BE2C (cell line): Measurements from ENCODE around the gene LDLRAD4.

Experiments
- DNase-seq: peaks from one replicate; pipeline ENCODE4 v3.0.0-alpha.2; 2020
- H3K27me3 ChIP-seq: fragments of 250-450 bp; sonication (Bioruptor Pico); 2 replicates; pipeline ENCODE4 v1.5.1; 2020; ENCODE audit warnings: mild to moderate bottlenecking
- H3K36me3 ChIP-seq: fragments of 250-450 bp; sonication (Bioruptor Pico); 2 replicates; pipeline ENCODE4 v1.5.1; 2020; ENCODE audit warnings: mild to moderate bottlenecking
- H3K4me1 ChIP-seq: fragments of 250-450 bp; sonication (Bioruptor Pico); 2 replicates; pipeline ENCODE4 v1.5.1; 2020
- H3K4me3 ChIP-seq: 2 replicates; pipeline ENCODE4 v1.5.1; 2011; ENCODE audit warnings: low read depth, low read length
- H3K9me3 ChIP-seq: fragments of 250-450 bp; sonication (Bioruptor Pico); 2 replicates; pipeline ENCODE4 v1.5.1; 2020
- TF ChIP-seq, protein P1 (sequence below): IDR thresholded peaks from 2 replicates; pipeline ENCODE4 v1.5.1; 2012; ENCODE audit warnings: mild to moderate bottlenecking, low read depth, low read length

Gene LDLRAD4

DNA sequence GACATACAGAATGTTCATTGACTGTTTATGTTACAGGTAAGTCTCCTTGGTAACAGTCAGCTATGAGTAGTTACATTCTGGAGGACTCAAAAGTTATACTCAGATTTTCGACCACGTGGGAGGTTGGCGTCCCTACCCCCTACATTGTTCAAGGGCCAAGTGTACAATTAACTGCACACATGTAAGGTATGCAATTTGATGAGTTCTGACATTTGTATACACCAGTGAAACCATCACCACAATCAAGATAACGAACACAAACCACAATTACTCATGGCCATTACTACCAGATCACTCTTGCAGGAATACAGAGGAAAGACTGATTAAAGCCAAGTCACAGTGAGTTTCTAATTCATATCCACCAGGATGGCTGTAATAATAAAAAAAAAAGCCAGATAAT lies 39.6 kb upstream of the LDLRAD4 start:
- Histone ChIP-seq H3K36me3 (no peaks in the 10 kb centered on the region), H3K4me1 (no peaks in the 10 kb centered on the region), H3K9me3 (no peaks in the 10 kb centered on the region), H3K4me3 (no peak overlapping the region), H3K27me3 (no peaks in the 10 kb centered on the region)
- TF ChIP-seq, protein P1, sequence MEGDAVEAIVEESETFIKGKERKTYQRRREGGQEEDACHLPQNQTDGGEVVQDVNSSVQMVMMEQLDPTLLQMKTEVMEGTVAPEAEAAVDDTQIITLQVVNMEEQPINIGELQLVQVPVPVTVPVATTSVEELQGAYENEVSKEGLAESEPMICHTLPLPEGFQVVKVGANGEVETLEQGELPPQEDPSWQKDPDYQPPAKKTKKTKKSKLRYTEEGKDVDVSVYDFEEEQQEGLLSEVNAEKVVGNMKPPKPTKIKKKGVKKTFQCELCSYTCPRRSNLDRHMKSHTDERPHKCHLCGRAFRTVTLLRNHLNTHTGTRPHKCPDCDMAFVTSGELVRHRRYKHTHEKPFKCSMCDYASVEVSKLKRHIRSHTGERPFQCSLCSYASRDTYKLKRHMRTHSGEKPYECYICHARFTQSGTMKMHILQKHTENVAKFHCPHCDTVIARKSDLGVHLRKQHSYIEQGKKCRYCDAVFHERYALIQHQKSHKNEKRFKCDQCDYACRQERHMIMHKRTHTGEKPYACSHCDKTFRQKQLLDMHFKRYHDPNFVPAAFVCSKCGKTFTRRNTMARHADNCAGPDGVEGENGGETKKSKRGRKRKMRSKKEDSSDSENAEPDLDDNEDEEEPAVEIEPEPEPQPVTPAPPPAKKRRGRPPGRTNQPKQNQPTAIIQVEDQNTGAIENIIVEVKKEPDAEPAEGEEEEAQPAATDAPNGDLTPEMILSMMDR = no peak
- no peak for DNase-seq

DNA sequence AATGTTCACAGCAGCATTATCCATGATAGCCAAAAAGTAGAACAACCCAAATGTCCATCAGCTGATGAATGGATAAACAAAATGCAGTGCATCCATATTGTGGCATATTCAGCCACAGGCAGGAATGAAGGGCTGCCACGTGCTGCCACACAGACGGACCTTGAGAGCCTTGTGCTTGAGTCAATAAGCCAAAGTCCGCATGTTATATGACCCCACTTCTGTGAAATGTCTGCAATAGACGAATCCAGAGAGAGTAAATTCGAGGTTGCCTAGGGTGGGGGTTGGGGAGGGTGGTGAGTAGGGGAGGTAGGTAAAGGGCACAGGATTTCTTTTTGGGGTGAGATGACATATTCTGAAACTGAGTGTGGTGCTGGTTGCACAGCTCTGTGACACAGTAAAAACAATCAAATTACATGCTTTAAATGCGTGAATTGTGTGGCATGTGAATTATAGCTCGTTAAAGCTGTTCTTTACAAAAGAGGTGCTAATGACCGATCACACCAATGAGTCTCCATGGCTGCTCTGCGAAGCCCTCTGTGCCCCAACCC lies 38.9 kb upstream of the LDLRAD4 start:
- H3K36me3 ChIP-seq = no peaks in the 10 kb centered on the region
- H3K4me3 ChIP-seq = no peak overlapping the region
- TF ChIP-seq, protein P1 = no peak
- no peaks in the 10 kb centered on the region for H3K27me3 ChIP-seq
- no peaks in the 10 kb centered on the region for H3K9me3 ChIP-seq
- H3K4me1 ChIP-seq = no peaks in the 10 kb centered on the region
- DNase-seq = no peak

DNA sequence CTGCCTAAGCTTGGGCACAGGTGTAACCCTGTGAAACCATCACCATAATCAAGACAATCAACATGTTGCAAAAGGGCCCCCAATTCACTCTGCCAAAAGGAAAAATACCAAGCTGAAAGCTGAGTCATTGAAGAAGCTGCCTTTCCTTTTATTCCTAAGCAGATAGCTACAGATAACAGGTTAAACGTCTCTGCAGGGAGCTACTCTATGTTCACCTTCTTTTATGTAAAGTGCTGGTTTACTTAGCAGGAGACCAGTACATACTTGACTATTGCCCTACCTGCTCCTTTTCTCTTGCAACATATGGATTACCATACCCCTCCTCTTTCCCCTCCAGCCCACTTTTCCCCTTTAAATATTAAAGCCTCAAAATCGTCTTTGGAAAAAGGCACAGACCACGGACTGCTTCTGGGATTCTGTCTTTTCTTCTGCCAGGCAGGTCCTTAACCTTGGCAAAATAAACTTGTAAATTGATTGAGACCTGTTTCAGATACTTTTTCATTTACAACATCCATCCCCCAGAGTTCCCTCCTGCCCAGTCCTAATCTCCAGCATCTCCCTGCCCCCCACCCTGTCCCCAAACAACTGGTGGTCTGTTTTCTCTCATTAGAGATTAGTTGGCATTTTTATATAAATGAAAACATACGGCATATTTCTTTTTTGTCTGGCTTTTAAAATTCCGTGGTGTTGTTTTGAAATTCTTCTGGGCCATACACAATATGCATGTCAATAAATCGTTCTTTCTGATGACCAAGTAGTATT lies 37.8 kb upstream of the LDLRAD4 start:
- TF ChIP-seq, protein P1 = no peak
- DNase-seq = no peak
- Histone ChIP-seq H3K4me3 (no peak overlapping the region), H3K9me3 (no peaks in the 10 kb centered on the region), H3K27me3 (no peaks in the 10 kb centered on the region), H3K36me3 (no peaks in the 10 kb centered on the region), H3K4me1 (no peaks in the 10 kb centered on the region)

DNA sequence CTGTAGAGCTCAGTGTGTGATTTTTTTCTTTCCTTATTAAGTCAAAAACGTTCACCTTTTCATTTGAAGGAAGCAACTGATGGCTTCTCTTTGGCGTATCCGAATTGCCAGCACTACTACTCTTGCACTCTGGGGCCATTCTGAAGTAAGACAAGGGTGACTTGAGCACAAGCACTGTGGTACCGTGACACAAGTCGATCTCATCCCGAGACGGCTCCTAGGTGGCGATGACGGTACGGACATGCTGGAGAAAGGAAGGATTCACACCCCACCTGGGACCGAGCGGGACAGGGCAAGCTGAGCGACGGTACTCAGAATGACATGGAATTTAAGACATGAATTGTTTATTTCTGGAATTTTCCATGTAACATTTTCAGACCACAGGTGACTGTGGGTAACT lies 36.8 kb upstream of the LDLRAD4 start:
- no peaks in the 10 kb centered on the region for H3K4me1 ChIP-seq
- no peaks in the 10 kb centered on the region for H3K36me3 ChIP-seq
- no peaks in the 10 kb centered on the region for H3K27me3 ChIP-seq
- DNase-seq = no peak
- H3K4me3 ChIP-seq = no peak overlapping the region
- TF ChIP-seq, protein P1 = no peak
- no peaks in the 10 kb centered on the region for H3K9me3 ChIP-seq

DNA sequence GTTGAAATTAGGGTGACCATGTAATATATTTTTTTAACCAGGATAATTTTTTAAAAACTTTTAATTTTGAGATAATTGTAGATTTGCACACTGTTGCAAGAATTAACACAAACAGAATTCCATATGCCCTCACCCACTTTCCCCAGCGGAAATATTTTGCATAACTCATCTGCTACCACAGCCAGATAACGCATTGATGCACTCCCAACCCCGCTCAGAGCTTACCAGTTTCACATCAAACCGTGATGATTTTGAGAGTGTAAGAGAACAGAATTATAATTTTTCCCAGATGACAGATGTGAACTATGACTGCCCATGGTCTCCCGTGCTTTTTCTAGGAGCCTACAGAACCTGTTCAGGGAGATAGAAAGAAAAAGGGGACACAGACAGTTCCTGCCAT lies 35.2 kb upstream of the LDLRAD4 start:
- Histone ChIP-seq H3K9me3 (no peaks in the 10 kb centered on the region), H3K27me3 (no peaks in the 10 kb centered on the region), H3K4me3 (no peak overlapping the region), H3K36me3 (no peaks in the 10 kb centered on the region), H3K4me1 (no peaks in the 10 kb centered on the region)
- TF ChIP-seq, protein P1 = no peak
- DNase-seq = no peak

DNA sequence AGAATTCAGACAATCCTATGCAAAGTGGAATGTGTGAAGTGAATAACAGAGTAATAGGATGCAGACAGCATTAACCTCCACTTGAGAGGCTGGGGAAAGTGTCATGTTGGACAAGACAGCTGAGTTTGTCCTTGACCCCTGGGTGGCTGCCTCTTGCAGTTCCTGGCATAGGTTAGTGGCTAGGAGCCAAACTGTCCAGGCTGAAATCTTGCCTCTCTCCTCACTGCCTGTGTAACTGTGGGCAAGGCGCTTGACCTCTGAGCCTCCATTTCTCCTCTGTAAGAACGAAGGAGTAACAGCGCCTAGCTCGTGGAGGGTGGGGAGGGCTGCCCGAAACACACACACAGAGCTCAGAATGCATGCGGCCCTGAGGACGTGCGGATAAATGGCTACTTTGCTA lies 34.8 kb upstream of the LDLRAD4 start:
- no peak for DNase-seq
- TF ChIP-seq, protein P1 = no peak
- Histone ChIP-seq H3K36me3 (no peaks in the 10 kb centered on the region), H3K9me3 (no peaks in the 10 kb centered on the region), H3K4me3 (no peak overlapping the region), H3K27me3 (no peaks in the 10 kb centered on the region), H3K4me1 (no peaks in the 10 kb centered on the region)
